NCI-H1436 treated with DMSO at 0.1 percent for 48 hours (cell line): ENCODE measurements around the gene EPHB2.

Source experiments
- DNase-seq: peaks from one replicate; lab custom pipeline; 2025; lab: John Stamatoyannopoulos, UW

The EPHB2 gene

DNA sequence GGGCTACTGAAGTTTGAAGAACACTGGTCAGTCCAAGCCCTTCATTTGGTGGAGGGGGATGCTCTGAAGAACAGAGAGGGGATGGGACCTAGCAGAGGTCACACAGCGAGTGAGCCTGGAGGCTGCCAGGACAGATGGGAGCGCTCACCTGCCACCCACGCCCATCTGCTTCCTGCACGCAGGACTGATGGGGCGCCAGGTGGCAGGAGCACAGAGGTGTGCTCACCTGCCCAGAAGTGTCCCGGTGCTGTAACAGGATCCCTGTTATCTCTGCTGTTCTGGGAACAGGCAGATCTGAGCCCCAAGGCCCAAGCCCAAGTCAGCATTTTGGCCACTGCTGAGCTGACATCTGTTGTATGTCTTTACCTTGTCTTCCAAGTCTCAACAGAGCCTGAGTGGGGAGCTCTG, 40.5 kb downstream of the EPHB2 start:
- DNase-seq: no peak

DNA sequence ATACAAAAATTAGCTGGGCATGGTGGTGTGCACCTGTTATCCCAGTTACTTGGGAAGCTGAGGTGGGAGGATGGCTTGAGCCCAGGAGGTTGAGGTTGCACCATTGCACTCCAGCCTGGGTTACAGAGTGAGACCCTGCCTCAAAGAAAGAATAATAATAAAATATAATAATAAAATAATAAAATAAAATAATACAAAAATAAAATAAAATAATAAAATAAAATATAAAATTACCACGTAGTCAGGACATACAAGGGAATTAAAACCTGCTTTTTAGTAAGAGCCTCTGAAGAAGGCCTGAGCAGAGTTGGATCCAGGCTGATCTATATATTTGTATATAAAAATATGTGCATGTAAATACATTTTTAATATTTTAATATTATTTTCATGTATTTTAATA, 41.7 kb downstream of the EPHB2 start:
- no peak for DNase-seq

DNA sequence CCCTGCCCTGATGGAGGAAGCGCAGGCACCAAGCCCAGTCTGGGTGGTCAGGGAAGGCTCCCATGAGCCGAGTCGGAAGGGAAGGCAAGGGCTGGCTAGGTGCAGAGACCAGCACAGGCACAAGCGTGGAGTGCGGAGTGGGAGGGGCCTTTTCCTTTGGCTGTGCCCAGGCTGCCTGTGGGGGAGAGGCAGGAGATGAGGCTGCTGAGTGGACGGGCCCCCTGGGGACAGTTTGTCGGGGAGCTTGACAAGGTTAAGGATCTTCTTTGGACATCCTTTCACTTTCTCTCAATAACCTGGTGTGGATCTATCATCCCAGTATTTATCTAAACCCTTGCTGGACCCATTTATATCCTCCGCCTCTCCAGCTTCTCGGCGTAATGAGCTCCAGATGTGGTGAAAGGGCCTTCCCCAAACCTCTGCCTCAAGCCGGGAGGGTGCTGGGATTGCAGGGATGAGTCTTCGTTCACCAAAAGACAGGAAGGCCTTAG, 42.9 kb downstream of the EPHB2 start:
- no peak for DNase-seq

DNA sequence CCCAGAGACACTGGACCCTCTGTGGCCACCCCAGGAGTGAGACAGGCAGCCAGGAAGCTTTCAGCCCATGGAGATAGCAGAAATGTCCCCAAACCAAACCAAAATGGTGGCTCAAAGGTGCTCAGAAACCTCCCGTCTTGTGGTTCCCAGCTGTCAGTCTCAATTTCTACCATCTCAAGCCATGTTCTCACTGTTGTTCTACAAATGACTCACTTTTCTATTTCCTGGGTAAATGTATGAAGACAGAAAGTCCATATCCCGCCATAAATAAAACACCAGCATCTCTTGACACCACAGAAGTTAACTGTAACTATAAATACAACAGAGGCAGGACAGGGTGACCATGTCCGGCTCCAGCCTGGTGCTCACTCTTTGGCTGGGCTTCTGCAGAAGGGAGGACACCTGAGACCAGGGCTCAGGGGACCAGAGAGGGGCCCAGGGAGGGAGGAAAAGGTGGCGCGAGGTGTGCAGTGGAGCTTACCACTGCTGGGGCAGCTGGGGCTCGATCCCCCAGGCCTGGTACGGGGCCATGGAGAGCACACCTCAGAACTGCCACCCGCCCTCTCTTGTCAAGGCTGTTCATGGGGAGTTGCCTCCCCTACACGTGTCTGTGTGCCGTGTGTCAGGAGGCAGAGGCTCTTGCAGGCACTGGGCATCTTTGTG, 43.6 kb downstream of the EPHB2 start:
- no peak for DNase-seq

DNA sequence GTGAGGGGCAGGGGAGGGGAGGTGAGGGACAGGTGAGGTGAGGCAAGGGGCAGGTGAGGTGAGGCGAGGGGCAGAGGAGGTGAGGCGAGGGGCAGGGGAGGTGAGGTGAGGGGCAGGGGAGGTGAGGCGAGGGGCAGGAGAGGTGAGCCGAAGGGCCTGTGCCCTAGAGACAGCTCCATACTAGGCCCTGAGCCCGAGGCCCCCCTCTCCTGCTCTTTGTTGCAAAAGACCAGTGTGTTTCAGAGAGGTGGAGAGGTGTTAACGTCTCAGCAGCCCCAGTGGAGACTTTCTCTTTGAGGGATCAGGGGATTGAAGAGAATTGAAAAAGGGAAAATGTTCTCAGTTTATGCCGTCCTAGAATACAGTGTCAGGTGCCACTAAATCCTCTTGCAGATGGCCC, 44.2 kb downstream of the EPHB2 start:
- no peak for DNase-seq

DNA sequence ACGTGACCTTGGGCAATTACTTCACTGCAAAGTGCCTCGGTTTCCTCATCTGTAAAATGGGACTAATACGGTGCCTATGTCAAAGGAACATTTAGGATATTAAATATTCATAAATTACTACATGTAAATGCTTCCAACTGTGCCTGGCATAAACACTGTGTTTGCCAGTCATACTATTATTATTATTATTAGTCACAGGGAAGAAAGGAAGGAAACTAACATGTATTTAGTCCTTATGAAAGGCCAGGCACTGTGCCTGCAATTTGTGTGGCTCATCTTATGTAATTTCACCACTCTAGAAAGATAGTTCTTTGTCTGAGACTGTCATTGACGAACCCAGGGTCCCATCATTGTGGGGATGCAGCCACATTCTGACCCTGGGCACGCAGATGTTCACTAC, 45.0 kb downstream of the EPHB2 start:
- DNase-seq: no peak

DNA sequence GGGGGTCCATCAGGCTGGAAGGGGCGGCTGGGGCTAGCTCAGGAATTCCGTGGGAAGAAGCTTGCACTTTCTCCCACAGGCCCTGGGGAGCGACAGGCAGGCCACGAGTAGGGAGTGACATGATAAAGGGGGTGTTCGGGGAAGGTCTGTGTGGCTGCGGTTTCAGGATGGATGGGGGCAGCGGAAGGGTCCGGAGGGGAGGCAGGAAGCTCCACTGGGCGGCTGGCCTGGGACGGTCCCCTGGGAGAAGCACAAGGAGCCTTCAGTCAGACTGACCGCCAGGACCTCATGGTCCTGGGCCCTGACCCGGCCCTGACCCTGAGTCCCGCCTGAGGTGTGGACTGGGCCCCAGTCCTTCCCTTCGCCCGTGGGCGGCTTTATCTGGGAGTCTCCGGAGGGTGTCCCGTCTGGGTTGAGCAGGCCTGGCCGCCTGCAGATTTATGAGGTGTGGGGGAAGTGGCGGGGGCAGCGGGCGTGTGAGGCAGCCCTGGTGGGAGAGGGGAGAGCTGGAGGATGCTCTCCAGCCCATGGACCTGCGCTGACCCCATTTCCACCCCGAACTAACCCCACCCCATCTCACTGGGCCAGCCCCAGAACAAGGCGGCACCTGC, 45.6 kb downstream of the EPHB2 start:
- no peak for DNase-seq

DNA sequence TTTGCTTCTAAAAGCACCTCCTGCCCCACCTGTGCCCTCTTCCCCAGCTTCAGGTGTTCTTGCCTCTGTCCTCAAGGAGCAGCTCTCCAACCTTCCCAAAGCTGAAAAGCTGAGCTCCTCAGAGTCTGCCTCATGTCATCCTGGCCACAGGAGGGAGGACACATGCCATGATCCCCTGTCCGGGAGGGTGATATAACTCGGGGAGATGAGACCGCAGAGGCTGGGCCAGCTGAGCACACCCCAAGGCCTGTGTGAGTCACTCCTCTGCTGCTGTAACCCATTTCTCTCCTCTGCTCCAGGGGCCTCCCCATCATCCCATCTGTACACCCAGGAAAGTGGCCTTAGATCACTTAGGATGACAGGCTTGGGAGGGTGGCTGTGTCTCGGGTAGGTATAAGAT, 49.8 kb downstream of the EPHB2 start:
- DNase-seq: no peak

DNA sequence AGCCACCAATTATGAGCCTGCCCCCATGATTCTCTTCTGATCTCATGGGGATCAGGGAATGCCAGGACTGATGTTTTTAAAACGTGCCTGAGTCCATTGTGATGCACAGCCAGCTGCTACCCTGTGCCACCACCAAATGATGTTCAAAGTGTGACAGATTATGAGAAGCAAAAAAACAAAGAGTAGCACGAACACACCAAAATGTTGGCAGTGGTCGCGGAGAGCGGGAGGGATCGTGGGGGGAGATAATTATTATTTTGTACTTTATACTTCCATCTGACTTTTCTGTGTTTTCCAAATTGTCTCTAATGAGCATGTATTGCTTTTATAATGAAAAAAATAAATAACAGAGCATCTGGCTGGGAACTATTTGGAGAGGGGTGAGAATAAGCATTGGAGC, 50.5 kb downstream of the EPHB2 start:
- no peak for DNase-seq

DNA sequence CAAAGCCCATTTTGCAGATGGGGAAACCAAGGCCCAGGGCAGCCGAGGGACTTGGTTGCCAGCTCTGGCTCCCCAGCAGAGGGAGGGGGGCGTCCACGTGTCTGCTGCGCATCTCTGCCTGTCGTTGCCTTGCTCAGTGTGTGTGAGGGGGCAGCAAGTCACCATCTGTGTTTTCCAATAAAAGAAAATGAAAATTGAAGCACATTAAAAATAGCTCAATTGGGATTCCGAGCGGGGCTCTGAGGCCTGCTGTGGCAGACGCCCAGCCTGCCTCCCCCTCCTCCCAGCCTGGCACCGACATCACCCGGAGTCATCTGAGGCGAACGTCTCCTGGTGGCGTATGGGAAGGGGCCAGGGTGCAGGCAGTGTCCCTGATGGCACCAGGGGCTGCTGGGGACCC, 51.2 kb downstream of the EPHB2 start:
- DNase-seq: no peak

DNA sequence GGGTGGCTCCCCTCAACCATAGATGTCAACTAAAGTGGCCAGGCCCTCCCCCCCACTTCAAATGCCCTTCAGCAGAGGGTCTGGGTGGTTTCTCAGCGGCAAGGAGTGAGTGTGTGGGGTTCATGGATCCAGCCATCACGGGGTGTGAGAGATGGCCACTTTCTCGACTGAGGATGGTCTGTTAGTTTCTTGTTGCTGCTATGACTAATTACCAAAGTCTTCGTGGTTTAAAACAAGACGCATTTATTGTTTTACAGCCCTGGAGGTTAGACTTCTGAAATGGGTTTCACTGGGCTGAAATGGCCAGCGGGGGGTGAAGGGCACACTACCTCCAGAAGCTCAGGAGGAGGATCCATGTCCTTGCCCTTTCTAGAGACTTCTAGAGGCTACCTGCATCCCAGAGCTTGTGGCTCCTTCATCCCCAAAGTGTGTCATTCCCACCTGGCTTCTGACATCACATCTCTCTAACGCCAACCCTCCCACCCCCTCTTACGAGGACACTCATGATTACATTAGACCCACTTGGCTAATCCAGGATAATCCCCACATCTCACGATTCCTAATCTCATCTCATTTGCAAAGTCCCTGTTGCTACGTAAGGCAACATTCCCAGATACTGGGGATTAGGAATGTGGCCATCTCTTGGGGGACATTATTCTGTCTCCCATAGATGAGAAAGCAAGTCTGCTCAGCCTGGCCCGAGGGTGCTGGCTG, 53.0 kb downstream of the EPHB2 start:
- no peak for DNase-seq

DNA sequence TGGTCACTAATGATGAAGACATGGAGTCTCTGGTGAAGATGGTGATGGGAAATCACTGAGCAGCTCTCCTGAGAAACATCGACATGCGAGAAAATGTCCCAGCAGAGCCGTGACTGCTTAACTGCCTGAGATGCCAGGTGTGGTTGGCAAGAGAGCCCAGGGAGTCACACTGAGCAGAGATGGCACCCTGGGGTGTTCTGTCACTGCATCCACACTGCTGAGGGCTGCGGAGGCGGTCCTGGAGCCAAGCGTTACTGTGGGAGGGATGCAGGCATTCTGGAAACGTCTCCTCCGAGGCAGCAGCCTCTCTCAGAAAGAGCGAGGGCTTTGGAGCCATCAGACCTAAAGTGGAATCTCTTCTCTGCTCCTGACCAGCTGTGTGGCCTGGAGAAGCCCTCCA, 57.2 kb downstream of the EPHB2 start:
- no peak for DNase-seq

DNA sequence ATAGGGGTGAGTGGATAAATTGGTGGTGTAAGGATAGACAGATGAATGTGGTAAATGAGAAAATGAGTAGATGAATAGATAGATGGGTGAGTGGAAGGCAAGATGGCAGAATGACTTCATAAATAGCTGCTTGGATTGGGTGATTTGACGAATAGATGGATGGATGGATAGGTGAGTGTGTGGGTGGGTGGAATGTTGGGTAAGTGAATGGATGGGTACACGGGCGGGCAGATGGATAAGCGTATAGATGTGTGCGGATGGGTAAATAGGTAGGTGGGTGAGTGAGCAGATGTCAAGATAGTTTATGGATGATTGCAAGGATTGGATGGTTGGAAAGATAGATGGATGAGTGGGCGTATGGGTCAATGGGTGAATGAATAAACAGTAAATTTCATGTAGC, 59.3 kb downstream of the EPHB2 start:
- DNase-seq: no peak

DNA sequence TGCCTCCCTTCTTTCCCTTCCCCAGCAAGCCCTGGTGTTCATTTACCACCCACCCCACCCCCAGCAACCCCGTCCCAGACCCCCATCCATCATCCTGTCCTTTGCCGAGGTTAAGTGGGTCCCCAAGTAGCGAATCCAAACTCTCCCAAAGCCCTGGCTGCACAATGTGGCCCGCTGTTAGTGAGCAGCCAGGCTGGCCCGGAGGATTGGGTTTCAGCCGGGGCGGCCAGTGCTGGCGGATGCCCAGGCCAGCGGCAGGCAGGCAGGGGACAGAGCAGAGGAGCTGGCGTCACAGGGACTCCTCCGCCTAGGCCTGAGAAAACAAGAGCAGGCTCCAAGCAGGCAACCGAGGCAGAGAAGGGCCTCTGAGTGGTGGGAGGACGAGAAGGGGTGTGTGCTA, 61.4 kb downstream of the EPHB2 start:
- no peak for DNase-seq

DNA sequence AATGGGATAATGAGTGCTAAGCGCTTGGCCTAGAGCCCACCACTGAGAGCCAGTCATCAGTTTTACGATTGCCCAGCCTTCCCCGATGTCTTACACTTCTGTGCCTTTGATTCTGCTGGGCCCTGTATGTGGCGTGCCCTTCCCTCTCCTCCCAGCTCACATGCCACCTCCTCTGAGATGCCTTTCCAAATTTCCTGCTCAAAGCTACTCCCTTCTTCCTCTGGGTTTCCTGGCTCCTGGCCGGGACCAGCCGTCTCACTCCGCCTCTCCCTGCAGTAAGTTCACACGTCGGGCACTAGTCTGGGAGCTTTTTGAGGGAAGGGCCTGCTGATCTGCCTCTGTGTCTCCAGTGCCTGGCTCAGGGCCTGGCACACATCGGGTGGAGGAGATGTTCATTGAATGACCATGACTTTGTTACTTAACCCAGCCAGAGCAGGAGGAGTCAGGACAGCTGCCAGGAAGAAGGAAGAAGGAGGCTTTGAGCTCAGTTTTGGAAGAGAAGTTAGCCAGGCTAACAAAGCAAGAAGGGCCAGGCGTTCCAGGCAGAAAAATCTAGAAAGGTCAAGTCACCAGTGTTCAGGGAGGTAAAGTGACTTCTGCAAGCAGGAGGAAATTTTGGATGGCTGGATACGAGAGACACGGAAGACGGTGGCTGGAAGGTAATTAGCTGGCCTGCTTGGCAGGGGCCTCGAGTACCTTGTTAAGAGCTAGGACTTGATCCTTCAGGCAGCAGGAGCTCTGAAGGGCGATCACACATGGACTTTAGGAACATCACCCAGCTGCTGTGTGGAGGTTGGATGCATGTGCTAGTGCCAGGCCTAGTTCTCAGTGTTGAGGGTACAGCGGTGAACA, 63.6 kb downstream of the EPHB2 start:
- DNase-seq: no peak

DNA sequence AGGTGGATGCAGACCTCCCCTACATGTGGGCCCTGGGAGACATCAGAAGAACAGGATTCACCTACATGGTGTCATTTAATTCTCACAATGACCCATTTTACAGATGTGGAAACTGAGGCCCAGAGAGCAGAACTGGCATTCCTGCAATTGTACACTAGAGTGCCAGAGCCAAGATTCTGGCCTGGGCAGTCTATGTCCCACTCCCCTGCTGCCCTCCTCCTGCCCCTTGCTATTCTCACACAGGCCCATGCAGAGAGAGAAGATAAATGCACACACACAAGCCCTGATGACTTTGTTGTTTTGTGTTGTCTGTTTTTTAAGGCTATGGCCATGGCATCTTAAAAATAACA, 64.2 kb downstream of the EPHB2 start:
- DNase-seq: no peak

DNA sequence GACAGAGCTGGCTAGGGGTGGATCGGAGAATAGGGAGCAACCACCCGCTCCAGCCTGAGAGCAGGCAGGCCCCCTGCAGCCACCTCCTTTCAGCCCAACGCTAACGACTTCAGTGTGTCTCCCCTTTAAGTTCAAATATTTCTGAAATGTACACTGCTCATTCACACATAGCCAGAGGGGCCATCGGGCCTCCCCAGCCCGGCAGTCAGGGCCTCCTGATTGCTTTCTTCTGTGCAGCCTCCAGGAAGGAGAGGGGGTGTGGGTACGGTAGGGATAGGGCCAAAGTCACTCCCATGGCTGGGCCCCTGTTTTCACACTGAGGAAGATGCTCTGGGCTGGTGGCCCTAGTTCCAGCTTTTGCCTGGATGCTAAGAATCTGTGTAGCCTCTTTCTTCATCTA, 64.8 kb downstream of the EPHB2 start:
- DNase-seq: no peak

DNA sequence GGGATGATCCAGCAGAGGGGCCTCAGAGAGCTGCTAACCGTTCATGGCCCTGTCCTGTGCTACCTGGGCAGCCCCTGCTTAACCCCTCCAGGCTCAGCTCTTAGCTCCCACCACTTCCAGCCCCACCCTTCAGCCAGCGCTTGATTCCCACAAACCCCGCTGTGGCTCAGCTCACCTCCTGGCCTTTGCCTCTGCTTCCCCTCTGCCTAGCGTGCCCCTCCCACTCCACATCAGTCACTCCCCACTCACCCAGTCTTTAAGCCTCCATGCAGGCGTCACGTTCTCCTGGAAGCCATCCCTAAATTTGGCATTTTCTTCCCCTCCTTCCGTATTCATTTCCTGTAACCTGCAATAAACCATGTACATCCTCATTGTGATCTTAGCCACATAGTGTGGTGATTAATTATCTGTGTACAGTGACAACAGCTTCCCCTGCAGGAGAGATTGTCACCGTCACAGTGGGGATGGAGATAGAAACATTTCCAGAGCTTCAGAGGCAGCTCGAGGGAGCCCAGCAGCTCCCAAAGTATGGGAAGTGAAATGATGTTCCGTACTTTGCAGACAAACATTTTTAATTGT, 65.5 kb downstream of the EPHB2 start:
- DNase-seq: no peak

DNA sequence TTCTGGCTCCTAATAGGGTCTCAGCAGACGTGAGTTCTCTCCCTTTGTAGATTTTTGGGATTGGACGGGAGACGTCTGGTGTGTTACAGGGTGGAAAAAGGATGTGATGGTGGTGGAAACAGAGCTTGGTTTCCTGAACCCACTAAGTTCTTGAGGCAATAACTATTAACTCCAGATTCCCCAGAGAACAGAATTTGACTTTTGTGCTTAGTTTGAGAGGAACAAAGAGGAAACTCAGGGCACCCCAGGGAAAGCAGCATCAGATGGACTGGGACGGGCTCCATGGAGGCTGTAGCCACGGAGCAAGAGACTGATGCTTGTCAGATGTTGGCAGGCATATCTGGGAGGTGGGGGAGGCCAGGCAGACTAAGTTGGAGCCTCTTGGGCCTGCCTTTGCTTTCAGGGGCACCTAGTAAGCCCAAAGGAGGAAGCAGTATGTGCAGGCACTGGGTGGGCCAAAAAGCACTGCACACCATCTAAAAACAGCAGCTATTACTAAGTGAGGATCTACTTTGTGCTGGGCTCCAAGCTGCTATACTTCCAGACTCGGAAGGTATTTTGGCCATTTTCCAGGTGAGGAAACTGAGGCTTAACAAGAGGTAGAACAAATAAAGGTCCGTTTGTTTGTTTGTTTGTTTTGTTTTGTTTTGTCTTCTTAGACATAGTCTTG, 66.9 kb downstream of the EPHB2 start:
- no peak for DNase-seq

DNA sequence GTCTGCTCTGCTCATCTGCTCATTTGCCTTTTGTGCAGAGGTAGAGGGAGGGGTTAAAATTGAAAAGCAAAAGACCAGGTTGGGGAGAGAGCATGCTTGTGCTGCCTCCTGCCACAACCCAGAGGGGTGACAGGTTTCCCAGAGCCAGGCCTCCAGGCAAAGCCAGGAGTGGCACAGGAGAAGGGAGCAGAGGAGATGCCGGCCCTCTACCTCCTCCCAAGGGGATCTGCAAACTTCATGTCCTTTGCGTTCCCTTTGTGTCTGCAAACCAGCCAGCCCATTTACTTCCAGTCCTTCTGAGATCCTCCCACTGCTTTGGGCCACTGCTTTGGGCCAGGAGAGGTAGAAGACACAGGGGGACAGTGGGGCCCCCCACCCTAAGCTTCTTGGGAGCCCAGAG, 67.8 kb downstream of the EPHB2 start:
- DNase-seq: no peak

DNA sequence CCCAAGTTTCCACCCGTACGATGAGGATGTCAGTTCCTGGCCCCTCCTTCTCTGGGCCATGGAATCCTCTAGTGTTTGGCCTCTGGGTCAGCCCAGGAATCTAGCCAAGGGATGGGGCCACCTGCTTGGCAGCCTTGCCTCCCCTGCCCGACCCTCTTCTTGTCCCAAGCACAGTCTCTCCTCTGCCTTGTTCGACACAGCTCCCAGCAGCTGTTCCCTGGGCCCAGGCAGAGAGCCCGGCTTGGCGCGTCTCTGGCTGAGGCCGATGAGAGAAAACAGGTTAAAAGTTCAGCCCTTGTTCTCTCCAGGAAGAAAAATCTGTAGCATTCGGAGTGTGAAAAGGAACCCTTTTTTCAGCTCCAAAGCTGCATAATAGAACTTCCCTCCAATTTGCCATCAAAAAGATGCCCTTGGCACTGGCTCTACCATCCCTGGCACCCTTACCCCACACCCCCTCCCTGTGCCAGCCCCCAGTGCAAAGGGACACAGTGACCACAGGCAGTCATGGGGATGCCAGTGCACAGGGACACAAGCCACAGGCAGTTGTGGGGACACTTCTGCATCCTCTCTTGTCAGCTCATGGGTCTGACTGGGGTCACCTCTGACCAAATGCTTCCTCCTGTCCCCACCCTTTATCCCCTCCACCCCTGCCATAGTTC, 68.4 kb downstream of the EPHB2 start:
- DNase-seq: no peak
